Activated CD8-positive, alpha-beta memory T cell treated with anti-CD3 and anti-CD28 coated beads for 36 hours (primary cell): ENCODE data around the gene OTUD5. TPM values are rescaled to one million over a fixed set of nuclear protein-coding genes. Genes with fewer than 3 reads are reported as not detected.
"Not testable (repeated sequence)": the region's sequence is repeated elsewhere in the genome, so short reads cannot be mapped to it uniquely, and the experiment has no call there.

ENCODE experiments used
- CTCF ChIA-PET: fragments of 350-600 bp; sonication (Branson Sonifier 250); formaldehyde crosslinking; loops from one replicate; lab custom pipeline; 2021; ENCODE audit warnings: antibody characterized with exemption; lab: Charles Lee
- POLR2A ChIA-PET: fragments of 350-600 bp; sonication (Branson Sonifier 250); formaldehyde crosslinking; loops from one replicate; lab custom pipeline; 2021; ENCODE audit warnings: antibody characterized with exemption; lab: Charles Lee
- total RNA-seq, 2 experiments: library from RNA; stranded (reverse); gene quantifications; one replicate each; pipeline ENCODE4 v1.2.3, GENCODE V29; 2021

Gene OTUD5, protein sequence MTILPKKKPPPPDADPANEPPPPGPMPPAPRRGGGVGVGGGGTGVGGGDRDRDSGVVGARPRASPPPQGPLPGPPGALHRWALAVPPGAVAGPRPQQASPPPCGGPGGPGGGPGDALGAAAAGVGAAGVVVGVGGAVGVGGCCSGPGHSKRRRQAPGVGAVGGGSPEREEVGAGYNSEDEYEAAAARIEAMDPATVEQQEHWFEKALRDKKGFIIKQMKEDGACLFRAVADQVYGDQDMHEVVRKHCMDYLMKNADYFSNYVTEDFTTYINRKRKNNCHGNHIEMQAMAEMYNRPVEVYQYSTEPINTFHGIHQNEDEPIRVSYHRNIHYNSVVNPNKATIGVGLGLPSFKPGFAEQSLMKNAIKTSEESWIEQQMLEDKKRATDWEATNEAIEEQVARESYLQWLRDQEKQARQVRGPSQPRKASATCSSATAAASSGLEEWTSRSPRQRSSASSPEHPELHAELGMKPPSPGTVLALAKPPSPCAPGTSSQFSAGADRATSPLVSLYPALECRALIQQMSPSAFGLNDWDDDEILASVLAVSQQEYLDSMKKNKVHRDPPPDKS
- 10 to 100 TPM; 63.9 to 64.5 TPM for total RNA-seq

DNA sequence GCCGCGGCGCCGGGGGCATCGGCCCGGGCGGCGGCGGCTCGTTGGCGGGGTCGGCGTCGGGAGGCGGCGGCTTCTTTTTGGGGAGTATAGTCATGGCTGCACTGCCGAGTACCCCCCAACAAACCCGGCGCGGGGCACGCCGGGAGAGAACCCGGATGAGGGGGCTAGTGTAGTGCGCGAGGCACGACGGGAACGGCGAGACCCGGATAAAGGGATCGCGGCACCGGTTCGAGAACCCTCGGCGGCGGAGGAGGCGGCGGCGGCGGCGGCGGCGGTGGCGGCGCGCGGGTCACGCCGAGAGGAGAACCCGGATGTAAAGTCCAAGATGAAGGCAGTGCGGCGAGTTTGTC, at the start of gene OTUD5:
Gene OTUD5, minus strand, starts transcription at position 131 of the 350 bp plus-strand sequence. Its CDS starts 37 bp downstream, at position 94.
- CTCF ChIA-PET: no interaction called here

DNA sequence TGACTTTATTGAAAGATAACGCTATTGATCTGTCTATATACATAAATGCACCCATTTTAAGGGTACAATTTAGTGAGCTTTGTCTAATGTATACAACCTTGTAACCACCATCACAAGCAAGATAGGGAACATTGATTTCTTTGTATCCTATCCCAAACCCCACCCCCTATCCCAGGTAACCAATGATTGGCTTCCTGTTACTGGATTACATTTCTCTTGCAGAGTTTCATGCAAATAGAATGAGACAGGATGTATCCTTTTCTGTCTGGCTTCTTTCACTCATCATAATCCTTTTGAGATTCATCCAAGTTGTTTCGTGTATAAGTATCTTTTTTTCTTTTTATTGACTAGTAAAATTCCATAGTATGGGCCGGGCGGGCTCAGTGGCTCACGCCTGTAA, 46.3 kb upstream of the OTUD5 start:
- CTCF ChIA-PET: no interaction called here
- POLR2A ChIA-PET: no interaction called here

More for the DNA sequence above, at the start of gene OTUD5:
- POLR2A ChIA-PET: interaction anchor here (0.8 kb wide), 2 partner anchors 86 to 99 kb away, joined by 3 to 5 read pairs; no protein-coding TSS in a partner anchor

DNA sequence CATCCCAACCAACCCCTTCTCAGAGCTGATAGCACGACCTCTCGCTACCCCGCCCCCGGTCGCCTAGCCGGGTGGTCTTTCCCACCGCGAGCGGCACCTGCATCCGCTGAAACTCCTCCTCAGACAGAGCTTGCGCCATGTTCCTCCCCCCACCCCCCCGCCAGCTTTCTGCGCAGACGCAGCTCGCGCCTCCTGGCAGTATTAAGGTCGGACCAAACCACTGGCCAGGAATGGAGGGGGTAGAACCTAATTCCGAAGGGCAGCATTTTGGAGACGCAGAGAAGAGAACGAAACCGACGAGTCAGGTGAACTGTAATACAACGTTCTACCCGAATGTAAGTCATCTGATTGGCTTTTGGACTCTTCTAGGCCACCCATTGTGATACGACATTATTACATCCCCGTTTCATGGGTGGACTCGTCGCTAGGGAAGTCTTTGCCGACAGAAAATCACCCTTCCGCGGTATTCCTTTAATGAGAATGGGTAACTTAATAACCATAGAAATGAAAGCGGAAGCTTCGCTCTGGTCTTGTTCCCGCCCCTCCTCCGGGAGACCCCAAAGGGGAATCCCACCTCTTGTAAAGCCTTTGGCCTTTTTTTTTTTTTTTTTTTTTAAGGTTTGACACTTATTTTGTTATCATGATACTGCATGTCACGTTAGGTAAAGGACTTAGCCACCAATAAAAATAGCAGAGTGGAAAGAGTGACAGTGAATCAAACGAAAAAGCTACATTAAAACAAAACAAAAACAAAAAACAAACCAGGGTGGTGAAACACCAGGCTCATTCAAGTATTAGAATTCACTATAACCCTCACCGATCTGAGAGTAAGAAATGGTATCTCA, 44.9 kb upstream of the OTUD5 start, which contains the start of gene GRIPAP1:
Gene GRIPAP1, minus strand, starts transcription at position 174 of the 845 bp plus-strand sequence. Its CDS starts 35 bp downstream, at position 139.
- POLR2A ChIA-PET: interaction anchor here (0.5 to 1.1 kb wide), 4 partner anchors 15 to 407 kb away, joined by 5 to 8 read pairs (median 7); no protein-coding TSS in a partner anchor
- CTCF ChIA-PET: interaction anchor here (0.6 to 1.5 kb wide), 4 partner anchors 12 to 201 kb away, joined by 3 to 5 read pairs (median 4); partner anchors contain the start of gene HDAC6

DNA sequence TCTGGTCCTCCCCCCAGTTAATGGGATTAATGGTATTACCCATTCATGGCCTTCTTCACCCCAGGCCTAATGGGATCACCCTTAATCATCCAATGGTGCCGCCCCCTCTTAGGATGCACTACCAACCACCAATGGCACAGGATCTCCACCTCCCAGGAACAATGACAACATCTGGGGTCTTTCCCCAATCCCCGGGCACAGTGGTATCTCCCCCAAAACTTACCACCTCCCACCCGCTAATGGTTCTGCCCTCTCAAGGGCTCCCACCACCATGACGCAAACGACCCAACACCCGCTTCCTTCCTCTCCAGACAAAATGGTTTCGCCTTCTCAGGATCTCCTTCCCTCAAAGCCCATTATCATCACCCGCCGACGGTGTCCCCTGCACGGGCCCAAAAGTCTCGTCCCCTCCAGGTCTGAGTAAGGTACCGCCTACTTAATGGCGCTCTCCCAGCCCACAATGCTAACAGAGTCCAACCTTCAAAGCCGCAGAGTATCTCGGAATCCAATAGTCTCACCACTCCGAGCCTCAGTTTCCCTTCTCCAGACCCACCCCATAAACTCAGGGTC, 44.2 kb upstream of the OTUD5 start:
- ChIA-PET CTCF (interaction anchor here (1.0 to 1.5 kb wide), 3 partner anchors 11 to 200 kb away, joined by 3 to 5 read pairs (median 4); partner anchors contain the start of gene HDAC6), POLR2A (interaction anchor here (0.9 to 1.1 kb wide), 2 partner anchors 41 to 43 kb away, joined by 5 to 7 read pairs; no protein-coding TSS in a partner anchor)

DNA sequence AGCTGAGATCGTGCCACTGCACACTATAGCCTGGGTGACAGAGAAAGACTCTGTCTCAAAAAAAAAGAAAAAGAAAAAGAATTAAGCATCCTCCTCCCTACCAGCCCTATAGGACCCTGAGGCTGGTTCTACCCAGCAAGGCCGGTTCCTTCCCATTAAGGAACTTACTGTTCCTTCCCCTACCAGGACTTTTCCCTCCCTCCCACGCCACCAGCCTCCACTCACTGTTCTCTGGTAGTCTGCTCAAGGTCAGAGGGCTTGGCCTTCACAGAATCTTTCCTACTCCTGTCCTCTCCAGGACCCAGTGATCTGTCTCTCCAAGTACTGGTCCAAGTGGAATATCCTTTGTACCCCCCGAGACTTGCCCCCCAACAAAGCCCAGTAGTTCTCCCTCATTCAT, 43.2 kb upstream of the OTUD5 start:
- POLR2A ChIA-PET: interaction anchor here (0.6 kb wide), 1 partner anchor 12 kb away, joined by 3 read pairs; no protein-coding TSS in a partner anchor
- CTCF ChIA-PET: no interaction called here

DNA sequence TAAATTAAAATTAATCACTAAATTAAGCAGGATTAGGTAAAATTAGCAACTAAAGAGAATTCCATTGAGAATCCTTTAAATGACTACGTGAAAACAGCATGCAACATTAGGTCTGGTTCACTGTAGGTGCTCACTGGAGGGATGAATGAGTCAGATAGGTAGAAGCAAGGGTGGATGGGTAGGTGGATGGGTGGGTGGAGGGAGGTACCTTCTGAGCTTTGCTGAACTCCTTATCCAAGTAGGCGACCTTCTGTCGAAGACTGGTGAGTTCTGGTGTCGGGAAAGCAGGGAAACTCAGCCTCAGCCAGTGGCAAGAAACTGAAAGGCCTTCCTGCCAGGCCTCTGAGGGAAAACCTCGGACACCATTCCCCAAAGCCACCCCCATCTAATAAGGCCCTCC, 41.6 kb upstream of the OTUD5 start:
- ChIA-PET CTCF (no interaction called here), POLR2A (no interaction called here)

DNA sequence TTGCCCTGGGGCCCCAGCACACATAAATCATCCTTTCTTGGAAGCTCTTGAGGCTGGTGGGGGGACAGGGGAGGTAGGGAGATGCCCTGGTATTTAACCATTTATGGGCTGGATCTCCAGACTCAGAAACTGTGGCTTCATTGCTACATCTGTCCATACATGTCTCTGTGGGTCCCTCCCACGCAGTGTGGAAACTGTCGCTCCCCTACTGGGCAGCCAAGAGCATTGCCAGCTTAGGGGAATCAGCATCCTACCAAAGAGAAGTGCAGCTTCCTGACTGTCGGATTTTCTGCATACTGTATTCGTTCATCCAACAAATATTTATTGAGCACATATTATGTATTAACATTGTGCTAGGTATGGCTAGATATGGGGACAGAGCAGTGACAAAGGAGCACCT, 41.0 kb upstream of the OTUD5 start:
- POLR2A ChIA-PET: no interaction called here
- CTCF ChIA-PET: no interaction called here

DNA sequence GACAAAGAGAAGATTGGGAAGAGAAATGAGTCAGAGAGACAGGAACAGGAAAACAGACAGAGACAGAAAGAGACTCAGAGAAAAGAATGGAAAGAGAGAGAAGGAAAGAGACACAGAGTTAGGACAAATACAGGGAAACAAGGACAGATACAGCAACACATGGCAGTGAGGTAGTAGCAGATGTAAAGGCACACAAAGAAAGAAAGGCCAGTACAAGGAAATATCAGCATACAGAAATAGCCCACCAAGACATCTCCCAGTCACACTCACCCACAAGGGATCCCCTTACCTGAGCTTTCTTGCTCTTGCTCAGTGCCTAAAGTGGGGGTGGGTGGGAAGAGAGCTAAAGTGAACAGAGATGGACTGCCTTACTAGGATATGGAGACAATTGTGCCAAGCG, 40.5 kb upstream of the OTUD5 start:
- POLR2A ChIA-PET: no interaction called here
- CTCF ChIA-PET: no interaction called here

DNA sequence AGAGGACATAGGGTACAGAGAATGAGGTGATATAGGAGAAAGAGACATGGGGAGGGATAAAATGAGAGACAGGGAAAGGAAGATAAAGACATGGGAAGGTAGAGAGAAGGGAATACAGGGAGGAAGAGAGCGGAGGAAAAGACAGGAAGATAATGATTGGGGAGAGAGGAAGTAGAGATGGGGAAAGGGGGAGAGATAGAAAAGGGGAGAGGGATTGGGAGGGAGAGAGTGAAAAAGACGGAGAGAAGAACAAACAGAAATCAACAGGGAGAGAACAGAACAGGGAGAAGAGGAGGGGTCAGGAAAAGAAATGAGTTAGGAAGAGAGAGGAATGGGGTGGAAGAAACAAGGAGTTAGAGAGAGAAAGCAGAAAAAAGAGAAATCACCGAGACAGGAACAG, 40.0 kb upstream of the OTUD5 start:
- ChIA-PET CTCF (no interaction called here), POLR2A (no interaction called here)

DNA sequence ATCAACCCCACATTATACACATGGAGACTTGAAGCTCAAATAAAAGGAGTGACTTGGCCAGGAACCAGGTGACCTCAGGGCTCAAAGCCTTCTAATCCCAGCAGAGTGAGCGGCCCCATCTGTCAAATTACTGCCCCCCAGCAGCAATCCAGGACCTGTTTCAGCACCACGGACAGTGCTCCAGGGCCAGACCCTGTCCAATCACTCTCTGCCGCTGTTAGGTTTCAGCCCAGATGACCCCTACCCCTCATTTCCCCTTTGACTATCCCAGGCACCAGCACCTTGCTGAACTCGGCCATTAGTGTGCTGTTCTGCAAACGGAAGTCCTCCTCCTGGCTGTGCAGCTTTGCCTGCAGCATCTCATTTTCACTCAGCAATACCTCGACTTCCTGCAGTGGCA, 39.6 kb upstream of the OTUD5 start:
- CTCF ChIA-PET: no interaction called here
- POLR2A ChIA-PET: no interaction called here

DNA sequence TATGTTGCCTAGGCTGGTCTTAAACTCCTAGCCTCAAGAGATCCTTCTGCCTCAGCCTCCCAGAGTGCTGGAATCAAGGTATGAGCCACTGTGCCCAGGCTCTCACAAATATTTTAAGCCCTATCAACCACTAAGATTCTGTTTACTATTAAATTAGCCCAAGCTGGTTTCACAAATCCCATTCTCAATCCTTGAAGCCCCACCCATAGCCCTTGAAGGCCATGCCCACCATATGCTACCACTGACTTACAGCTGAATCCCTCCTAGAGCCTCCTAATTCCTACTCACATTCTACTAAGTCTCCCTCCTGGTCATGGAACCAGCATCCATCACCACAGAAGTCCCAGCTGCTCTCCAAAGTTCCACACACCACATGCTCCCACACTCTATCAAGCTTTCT, 34.9 kb upstream of the OTUD5 start:
- ChIA-PET POLR2A (no interaction called here), CTCF (no interaction called here)

DNA sequence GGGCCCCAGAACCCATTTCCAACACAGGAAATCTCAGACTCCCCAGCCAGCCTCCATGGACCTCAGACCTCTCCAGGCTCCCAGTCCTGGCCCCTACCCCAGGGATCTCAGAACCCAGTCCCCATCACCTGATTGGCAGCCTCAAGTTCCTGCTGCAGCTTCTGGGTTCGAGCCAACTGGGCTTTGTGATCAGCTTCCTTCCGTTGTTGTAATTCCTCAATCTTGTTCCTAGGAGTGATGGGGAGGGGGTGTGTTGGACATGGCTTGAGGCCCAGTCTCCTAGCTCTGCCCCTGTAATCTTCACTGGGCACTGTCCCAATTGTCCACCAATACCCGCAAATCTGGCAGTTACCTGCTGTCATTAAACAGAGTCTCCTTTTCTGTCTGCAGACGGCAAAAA, 32.1 kb upstream of the OTUD5 start:
- POLR2A ChIA-PET: interaction anchor here (0.6 kb wide), 1 partner anchor 11 kb away, joined by 3 read pairs; no protein-coding TSS in a partner anchor

DNA sequence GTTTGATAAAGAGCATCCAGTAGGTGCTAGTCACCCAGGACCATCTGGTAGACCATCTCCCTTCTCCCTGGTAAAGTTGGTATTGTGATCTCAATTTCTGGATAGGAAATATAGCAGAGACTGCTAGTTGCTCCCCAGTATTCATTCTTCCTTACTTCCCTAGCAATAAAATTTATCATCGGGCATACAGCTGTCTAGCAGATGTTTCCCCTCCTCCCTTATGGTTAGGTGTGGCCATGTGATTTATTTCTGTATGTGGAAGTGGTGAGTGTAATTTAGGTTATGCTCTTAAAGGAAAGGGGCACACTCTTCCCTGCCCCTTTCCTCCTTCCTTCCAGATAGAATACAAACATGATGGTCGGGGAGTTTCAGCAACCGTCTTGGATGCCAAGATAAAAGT, 26.5 kb upstream of the OTUD5 start:
- CTCF ChIA-PET: no interaction called here
- POLR2A ChIA-PET: no interaction called here

More for the DNA sequence above, 32.1 kb upstream of the OTUD5 start:
- CTCF ChIA-PET: no interaction called here

DNA sequence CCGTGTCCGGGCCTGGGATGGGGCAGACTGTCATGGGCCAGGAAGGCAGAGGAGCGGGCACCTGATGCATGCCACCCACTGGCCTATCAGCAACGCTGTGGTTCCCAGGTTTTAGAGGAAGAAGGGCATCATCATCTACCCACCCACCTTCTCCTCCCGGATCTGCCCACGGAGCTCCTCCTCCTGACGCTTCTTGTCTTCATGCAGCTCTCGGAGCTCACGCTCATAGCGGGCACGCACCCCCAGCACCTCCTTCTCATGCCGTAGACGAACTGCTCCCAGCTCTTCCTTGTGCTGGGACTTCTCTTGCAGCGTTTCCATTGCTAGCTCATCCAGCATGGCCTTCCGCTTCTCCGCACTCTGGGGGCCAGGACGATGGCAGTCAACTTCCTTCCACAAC, 25.7 kb upstream of the OTUD5 start:
- ChIA-PET POLR2A (no interaction called here), CTCF (interaction anchor here (0.8 kb wide), 1 partner anchor 103 kb away, joined by 3 read pairs; no protein-coding TSS in a partner anchor)

DNA sequence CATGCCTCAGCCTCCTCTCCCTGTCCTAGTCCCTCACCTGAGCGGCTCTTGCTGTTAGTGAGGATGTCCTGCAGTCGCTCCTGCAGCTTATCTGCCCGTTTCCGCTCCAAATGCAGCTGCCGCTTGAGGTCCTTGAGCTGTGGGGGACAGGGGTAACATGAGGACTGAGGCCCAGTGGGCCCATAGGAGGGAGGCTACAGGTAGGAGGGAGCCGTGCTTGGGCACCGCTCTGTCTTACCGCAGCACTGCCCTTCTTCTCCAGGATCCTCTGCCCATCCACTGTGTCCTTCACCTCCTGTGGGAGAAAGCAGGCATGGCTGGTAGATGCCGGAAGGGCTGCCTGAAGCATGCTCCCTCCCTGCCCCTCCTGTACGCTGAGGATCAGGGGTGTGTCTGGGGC, 23.8 kb upstream of the OTUD5 start:
- CTCF ChIA-PET: no interaction called here
- POLR2A ChIA-PET: no interaction called here

DNA sequence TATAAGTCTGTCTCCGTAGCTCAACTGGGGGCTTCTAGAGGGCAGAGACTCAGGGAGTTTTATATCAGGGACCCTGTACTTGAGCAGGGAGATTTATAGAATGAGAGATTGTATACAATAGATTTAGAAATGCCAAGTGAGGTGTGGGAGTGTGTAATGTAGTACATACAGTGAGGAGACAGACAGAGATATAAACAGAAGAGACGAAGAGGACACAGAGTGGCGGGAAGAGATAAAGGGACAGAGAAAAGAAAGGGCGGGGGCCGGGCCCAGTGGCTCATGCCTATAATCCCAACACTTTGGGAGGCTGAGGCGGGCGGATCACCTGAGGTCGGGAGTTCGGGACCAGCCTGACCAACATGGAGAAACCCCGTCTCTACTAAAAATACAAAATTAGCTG, 22.9 kb upstream of the OTUD5 start:
- CTCF ChIA-PET, POLR2A ChIA-PET: not testable (repeated sequence)

DNA sequence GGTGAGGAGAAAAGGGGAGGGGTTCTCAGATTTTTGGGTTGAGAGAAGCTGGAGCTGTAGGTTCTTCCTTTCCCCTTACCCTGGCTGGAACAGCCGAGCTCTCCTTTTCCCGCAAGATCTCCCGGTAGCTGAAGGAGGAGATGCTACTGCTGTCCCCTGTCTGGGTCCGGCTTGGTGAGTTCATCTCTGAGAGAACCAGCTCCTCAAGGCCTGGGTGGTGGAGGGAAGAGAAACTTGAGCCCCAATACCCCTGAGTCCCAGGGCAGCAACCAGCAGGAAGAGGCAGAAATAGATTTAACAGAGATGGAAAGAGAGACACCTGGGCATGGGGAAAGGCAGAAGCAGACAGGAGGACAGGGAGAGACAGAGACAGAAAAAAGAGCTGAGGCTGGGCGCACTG, 20.8 kb upstream of the OTUD5 start:
- ChIA-PET POLR2A (no interaction called here), CTCF (no interaction called here)

DNA sequence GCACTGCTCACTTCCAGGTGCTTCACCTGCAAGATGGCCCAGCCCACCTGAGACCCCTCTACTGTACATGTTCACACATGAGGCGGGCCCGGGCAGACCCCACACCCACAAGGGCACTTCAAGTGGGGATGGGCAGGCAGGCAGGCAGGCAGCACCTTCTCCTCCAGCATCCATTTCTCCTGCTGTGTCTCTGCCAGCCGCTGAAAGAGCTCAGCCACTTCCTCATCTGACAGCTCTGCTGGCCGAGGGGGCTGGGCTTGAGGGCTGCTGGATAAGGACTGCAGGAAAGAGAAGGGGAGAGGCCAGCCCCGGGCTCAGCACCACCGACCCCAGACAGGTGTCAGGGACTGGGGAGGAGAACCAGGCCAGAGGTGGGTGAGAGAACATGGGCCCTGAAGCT, 18.7 kb upstream of the OTUD5 start:
- ChIA-PET CTCF (no interaction called here), POLR2A (no interaction called here)

DNA sequence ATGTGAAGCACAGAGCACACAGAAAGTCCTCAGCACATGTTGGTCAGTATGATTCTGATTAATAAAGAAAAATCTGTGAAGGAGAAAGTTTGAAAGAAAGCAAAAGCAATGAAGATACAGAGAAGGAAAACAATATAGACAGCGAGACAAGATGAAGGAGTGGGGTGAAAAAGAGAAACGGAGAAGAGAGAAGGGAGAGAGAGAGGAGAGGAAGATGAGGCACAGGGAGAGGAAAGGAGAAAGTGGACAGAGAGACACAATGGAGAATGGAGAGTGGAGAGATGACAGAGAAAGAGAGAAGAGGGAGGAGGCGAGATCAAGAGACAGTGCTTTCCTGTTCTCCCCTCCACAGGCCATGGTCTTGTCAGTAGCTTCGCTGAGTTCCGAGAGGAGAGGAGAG, 18.1 kb upstream of the OTUD5 start:
- ChIA-PET CTCF (no interaction called here), POLR2A (no interaction called here)
